T47D (cell line): ENCODE data around the gene SNRNP27.
"Not testable (repeated sequence)": the region's sequence is repeated elsewhere in the genome, so short reads cannot be mapped to it uniquely, and the experiment has no call there.

Source experiments
- DNase-seq, 2 experiments: peaks; one replicate each; pipeline versions ENCODE4 v3.0.0 to v3.0.0-alpha.2; 2011 to 2012; ENCODE audit warnings: low read depth in 1 of 2, low spot score in 1 of 2
- JUND ChIP-seq: IDR thresholded peaks from 2 replicates; pipeline ENCODE4 v1.6.1; 2012; ENCODE audit warnings: low read depth
- in situ Hi-C: cut with HindIII; loops from 2 replicates; pipeline ENCODE4 v1.10.0; 2016; ENCODE audit warnings: low sequenced_read_pairs, low pct_unique_long_range_greater_than_20kb

SNRNP27 gene

GRCh38 chr2:69946351-69947324, 52.9 kb downstream of the SNRNP27 start:
- in situ Hi-C loops, result no loop called here
- TF ChIP-seq JUND, result no peak
- no peak for DNase-seq

- in situ Hi-C loops, result no loop called here
- no peak for DNase-seq
- TF ChIP-seq JUND, result no peak
Measured at GRCh38 chr2:69947325-69947931, 53.7 kb downstream of the SNRNP27 start.

- TF ChIP-seq JUND, result no peak
- in situ Hi-C loops, result no loop called here
- DNase-seq, result no peak
Measured at GRCh38 chr2:69948032-69948962, 54.5 kb downstream of the SNRNP27 start.

- no peak for DNase-seq
- in situ Hi-C loops, result no loop called here
- TF ChIP-seq JUND, result no peak
Measured at GRCh38 chr2:69948963-69949645, 55.3 kb downstream of the SNRNP27 start.

GRCh38 chr2:69950241-69950640, 56.5 kb downstream of the SNRNP27 start:
- TF ChIP-seq JUND, result no peak

GRCh38 chr2:69950671-69951070, 56.9 kb downstream of the SNRNP27 start:
- DNase-seq, in situ Hi-C loops: not testable (repeated sequence)

More at GRCh38 chr2:69950241-69950640, 56.5 kb downstream of the SNRNP27 start:
- in situ Hi-C loops, result no loop called here
- DNase-seq, result no peak

- no peak for DNase-seq
- no peak for TF ChIP-seq JUND
- in situ Hi-C loops, result no loop called here
Measured at GRCh38 chr2:69952336-69953115, 58.8 kb downstream of the SNRNP27 start.

GRCh38 chr2:69954084-69954483, 60.3 kb downstream of the SNRNP27 start:
- in situ Hi-C loops, result no loop called here
- no peak for TF ChIP-seq JUND
- DNase-seq, result no peak
